NT2/D1 (cell line): ENCODE data around the gene HSPB9.

Experiments used
- DNase-seq: peaks from one replicate; pipeline ENCODE4 v3.0.0-alpha.2; 2011; ENCODE audit warnings: low read depth, low spot score
- H3K27me3 ChIP-seq: 2 replicates; pipeline ENCODE4 v1.6.0; 2011; ENCODE audit warnings: mild to moderate bottlenecking; ENCODE audit not compliant: insufficient read length, insufficient read depth
- H3K36me3 ChIP-seq: 2 replicates; pipeline ENCODE4 v1.6.1; 2011; ENCODE audit warnings: mild to moderate bottlenecking, low read length, mixed read lengths; ENCODE audit not compliant: insufficient read depth, insufficient read length
- H3K4me1 ChIP-seq: 2 replicates; pipeline ENCODE4 v1.5.1; 2011; ENCODE audit not compliant: insufficient read depth, insufficient read length
- H3K4me3 ChIP-seq: 2 replicates; pipeline ENCODE4 v1.5.1; 2011; ENCODE audit warnings: low read depth; ENCODE audit not compliant: insufficient read length
- H3K9ac ChIP-seq: 2 replicates; pipeline ENCODE4 v1.6.0; 2011; ENCODE audit warnings: low read depth; ENCODE audit not compliant: insufficient read length
- H3K9me3 ChIP-seq: 2 replicates; pipeline ENCODE4 v1.5.1; 2011; ENCODE audit warnings: mild to moderate bottlenecking, low read length; ENCODE audit not compliant: insufficient read depth
- SUZ12 ChIP-seq: IDR thresholded peaks from 2 replicates; pipeline ENCODE4 v1.6.1; 2011; ENCODE audit not compliant: insufficient read length, insufficient read depth; ENCODE audit errors: extremely low read depth
- YY1 ChIP-seq: IDR thresholded peaks from 2 replicates; pipeline ENCODE4 v1.6.1; 2011; ENCODE audit not compliant: insufficient read length, insufficient read depth
- ZNF274 ChIP-seq: IDR thresholded peaks from 2 replicates; pipeline ENCODE4 v1.6.1; 2011; ENCODE audit warnings: mild to moderate bottlenecking, low read depth, low read length

HSPB9 gene

GRCh38 chr17:42081516-42082129 is 41.0 kb upstream of the HSPB9 start:
- Histone ChIP-seq H3K9me3 (no peaks in the 10 kb centered on the region), H3K36me3 (no peaks in the 10 kb centered on the region), H3K4me1 (peaks cover 6% of the 10 kb centered on the region), H3K27me3 (no peaks in the 10 kb centered on the region), H3K9ac (no peak overlapping the region), H3K4me3 (no peak overlapping the region)
- no peak for DNase-seq
- TF ChIP-seq ZNF274 (no peak), YY1 (no peak), SUZ12 (no peak)

GRCh38 chr17:42087042-42087701 is 35.4 kb upstream of the HSPB9 start:
- no peak overlapping the region for H3K4me3 ChIP-seq
- H3K36me3 ChIP-seq = no peaks in the 10 kb centered on the region
- DNase-seq = no peak
- H3K27me3 ChIP-seq = no peaks in the 10 kb centered on the region
- peaks cover 13% of the 10 kb centered on the region for H3K4me1 ChIP-seq
- no peak for TF ChIP-seq SUZ12
- TF ChIP-seq YY1 = no peak
- TF ChIP-seq ZNF274 = no peak
- no peak overlapping the region for H3K9ac ChIP-seq
- no peaks in the 10 kb centered on the region for H3K9me3 ChIP-seq

DNA sequence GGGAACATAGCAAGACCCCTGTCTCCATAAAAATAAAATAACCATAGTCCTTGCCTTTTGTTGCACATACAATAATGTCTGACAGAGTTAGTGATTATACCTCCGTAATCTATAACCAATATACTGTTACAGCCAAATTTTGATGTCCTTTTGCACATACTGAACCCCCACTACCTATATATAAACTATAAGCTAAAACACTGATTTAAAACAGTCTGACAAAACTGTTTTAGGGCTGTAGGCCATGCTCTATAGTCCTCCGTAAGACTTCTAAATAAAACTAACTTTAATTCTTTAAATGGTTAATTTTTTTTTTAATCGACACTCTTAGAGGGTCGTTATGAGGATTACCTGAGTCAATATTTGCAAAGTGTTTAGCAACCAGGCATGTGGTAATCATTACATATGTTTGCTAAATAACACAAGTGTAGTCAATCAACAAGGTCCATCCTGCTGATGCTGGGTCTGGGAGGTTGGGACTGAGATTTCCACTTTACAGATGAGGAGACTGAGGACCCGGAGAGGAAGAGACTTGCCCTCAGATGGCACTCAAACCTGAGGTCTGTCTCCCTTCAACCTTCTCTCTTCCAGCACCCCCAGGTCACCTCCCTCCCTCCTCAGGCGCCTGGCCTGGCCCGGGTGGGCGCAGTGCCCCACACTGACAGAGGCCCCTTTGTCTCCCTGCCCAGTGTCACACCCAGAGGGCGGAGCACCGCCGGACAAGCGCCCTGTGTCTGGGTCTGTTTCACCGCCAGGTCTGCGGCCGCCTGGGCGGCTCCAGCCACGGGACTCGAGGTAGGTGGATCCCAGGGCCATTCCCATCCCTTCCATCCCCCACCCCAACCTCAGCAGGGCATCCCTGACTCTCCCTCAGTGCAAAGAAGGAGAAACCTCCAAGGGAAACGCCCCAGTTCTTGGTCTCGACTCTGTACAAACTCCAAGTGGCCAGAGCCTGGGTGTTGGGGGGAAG is 34.6 kb upstream of the HSPB9 start:
- DNase-seq = no peak
- Histone ChIP-seq H3K9me3 (no peaks in the 10 kb centered on the region), H3K27me3 (no peaks in the 10 kb centered on the region), H3K36me3 (no peaks in the 10 kb centered on the region), H3K4me1 (peaks cover 13% of the 10 kb centered on the region), H3K9ac (no peak overlapping the region), H3K4me3 (no peak overlapping the region)
- TF ChIP-seq YY1 = no peak

DNA sequence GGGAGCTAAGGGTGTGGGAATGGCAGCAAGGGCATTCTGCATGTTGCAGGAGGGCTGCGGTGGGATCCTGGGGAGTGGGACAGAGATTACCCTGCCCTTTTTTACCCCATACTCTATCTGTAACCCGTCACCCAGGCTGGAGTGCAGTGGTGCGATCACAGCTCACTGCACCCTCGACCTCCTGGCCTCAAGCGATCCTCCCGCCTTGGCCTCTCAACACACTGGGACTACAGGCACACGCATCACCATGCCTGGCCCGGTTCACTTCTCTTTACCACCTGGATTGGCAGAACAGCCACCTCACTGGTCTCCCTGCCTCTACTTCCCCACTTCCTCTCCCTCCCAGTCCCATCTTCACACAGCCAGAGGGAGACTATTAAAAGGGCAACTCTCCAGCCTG is 33.9 kb upstream of the HSPB9 start:
- Histone ChIP-seq H3K4me1 (peaks cover 13% of the 10 kb centered on the region), H3K9ac (no peak overlapping the region), H3K9me3 (no peaks in the 10 kb centered on the region), H3K27me3 (no peaks in the 10 kb centered on the region), H3K4me3 (no peak overlapping the region), H3K36me3 (no peaks in the 10 kb centered on the region)
- no peak for DNase-seq
- TF ChIP-seq ZNF274 = no peak
- TF ChIP-seq SUZ12 = no peak
- TF ChIP-seq YY1 = no peak

- no peak for TF ChIP-seq SUZ12
- TF ChIP-seq YY1 = no peak
- no peak for TF ChIP-seq ZNF274
- Histone ChIP-seq H3K4me1 (peaks cover 16% of the 10 kb centered on the region), H3K4me3 (no peak overlapping the region), H3K36me3 (no peaks in the 10 kb centered on the region), H3K27me3 (no peaks in the 10 kb centered on the region), H3K9ac (no peak overlapping the region), H3K9me3 (no peaks in the 10 kb centered on the region)
- no peak for DNase-seq
Measured at GRCh38 chr17:42090964-42091790, 31.4 kb upstream of the HSPB9 start.

DNA sequence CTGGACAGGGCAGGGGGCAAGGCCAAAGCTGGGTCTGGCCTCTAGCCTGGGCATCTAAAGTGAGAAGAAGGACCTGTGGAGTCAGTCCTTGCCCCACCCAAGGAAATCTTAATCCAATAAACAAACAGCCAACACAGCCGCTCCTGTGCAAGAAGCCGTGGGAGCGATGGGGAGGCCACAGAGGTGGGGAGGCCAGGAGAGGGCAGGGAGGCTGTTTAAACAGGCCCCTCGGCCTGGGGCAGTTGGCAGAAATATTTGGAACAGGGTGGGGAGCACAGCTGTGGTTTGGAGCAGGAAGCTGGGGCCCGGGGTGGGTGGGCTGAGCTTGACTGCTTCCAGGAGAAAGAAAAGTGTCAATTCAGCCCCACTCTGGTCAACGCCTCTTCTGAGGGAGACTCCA is 29.7 kb upstream of the HSPB9 start:
- Histone ChIP-seq H3K9ac (no peak overlapping the region), H3K27me3 (peaks cover 13% of the 10 kb centered on the region), H3K4me1 (peaks cover 26% of the 10 kb centered on the region), H3K4me3 (no peak overlapping the region), H3K9me3 (no peaks in the 10 kb centered on the region), H3K36me3 (no peaks in the 10 kb centered on the region)
- TF ChIP-seq SUZ12 (no peak), ZNF274 (no peak), YY1 (no peak)
- no peak for DNase-seq
